ENCODE results near the gene ZNF630. TPM values are rescaled to one million over a fixed set of nuclear protein-coding genes. Genes with fewer than 3 reads are reported as not detected.

ZNF630 gene
- 2.2 and 2.9 TPM in 2 replicates for total RNA-seq (2021; fragmentation: NEBNext Ultra II Directional; extraction: Animal tissue kit (Norgen Biotek cat#: 25700))
- 0.67 and 0.72 TPM in 2 replicates for polyA plus RNA-seq (2011; rRNA removed)
- polyA plus RNA-seq (2011; cell fraction: cytosol; rRNA removed): 0.87 TPM
- polyA plus RNA-seq (2011; cell fraction: nucleus; rRNA removed): 0.93 TPM
- 0.87 to 2.0 TPM (median 1.1 TPM) in 4 replicates for polyA plus RNA-seq (2012, experiment 1 of 2)
- polyA plus RNA-seq (2012, experiment 2 of 2): 0.35 TPM
- 0.93 TPM for polyA plus RNA-seq (2013, experiment 1 of 2)
- 0.90 TPM for polyA plus RNA-seq (2013, experiment 2 of 2)
- polyA minus RNA-seq (2011; rRNA and poly(A)+ RNA removed): 1.0 and 2.2 TPM in 2 replicates
- polyA minus RNA-seq (2011; cell fraction: cytosol; rRNA and poly(A)+ RNA removed): 1.1 TPM
- polyA minus RNA-seq (2011; cell fraction: nucleus; rRNA and poly(A)+ RNA removed): 2.4 TPM
- long read RNA-seq, experiment 1: 0 reads
- long read RNA-seq, experiment 2: 0 reads

- Histone ChIP-seq H3K9ac (replicated peaks in 1 of 4; ENCODE audit: extremely low read depth in 1 of 4, low read depth in 3 of 4, low read length in 3 of 4) (peak within 1 kb of the TSS in 3 of 4 experiments; percentile 35 to 66 (median 54); a peak in 5 of 7 replicates), H2AK5ac (ENCODE audit: low read depth, low read length) (no peak within 1 kb of the TSS), H3K79me2 (ENCODE audit: control insufficient read depth in 1 of 2, insufficient read depth in 2 of 2, low read length in 2 of 2) (no peaks in the 10 kb centered on the region), H3K14ac (ENCODE audit: insufficient read length) (no peak within 1 kb of the TSS), H3K36me3 (ENCODE audit: control insufficient read depth in 2 of 4, insufficient read depth in 4 of 4, low read length in 3 of 4) (no peaks in the 10 kb centered on the region), H2BK5ac (ENCODE audit: low read depth, low read length) (peak within 1 kb of the TSS; percentile 24; the same call in 1 of the 2 replicates), H3K23ac (ENCODE audit: insufficient read length) (no peak within 1 kb of the TSS), H3K4me3 (ENCODE audit: extremely low read depth in 1 of 4, insufficient read depth in 2 of 4, low read depth in 3 of 4, low read length in 4 of 4) (peak within 1 kb of the TSS; percentile 60 to 91 (median 70)), H3K79me1 (ENCODE audit: low read depth, low read length) (no peaks in the 10 kb centered on the region), H3K18ac (ENCODE audit: extremely low read depth, low read length) (no peak within 1 kb of the TSS; the same call in none of the 2 replicates), H4K8ac (ENCODE audit: extremely low read depth, insufficient read depth, low read length) (peak within 1 kb of the TSS; percentile 76), H3K9me3 (ENCODE audit: insufficient read depth in 2 of 2, low read depth in 1 of 2, low read length in 1 of 2) (no peaks in the 10 kb centered on the region), H4K91ac (replicated peaks; ENCODE audit: insufficient read length, low read length) (no peak within 1 kb of the TSS), H3K4me2 (ENCODE audit: insufficient read depth in 1 of 2, low read depth in 2 of 2, low read length in 2 of 2) (peak within 1 kb of the TSS; percentile 28 to 85), H3K23me2 (ENCODE audit: low read depth, low read length) (peaks cover 3% of the 10 kb centered on the region; the same call in 1 of the 2 replicates), H2BK15ac (ENCODE audit: low read length) (no peak within 1 kb of the TSS), H3K4me1 (replicated peaks in 1 of 4; ENCODE audit: control insufficient read depth in 3 of 4, insufficient read depth in 4 of 4, low read length in 3 of 4) (no peaks in the 10 kb centered on the region; a peak in 1 of 7 replicates), H4K20me1 (replicated peaks in 1 of 2; ENCODE audit: control insufficient read depth in 1 of 2, insufficient read depth in 2 of 2, low read length in 2 of 2) (no peaks in the 10 kb centered on the region), H3K27ac (ENCODE audit: low read depth, low read length) (0 out of 2 replicates have a peak within 1 kb of the TSS, but pooled peaks have one; percentile 15), H2AFZ (ENCODE audit: low read length) (peak within 1 kb of the TSS; percentile 64; the same call in 1 of the 2 replicates), H2BK12ac (ENCODE audit: low read depth, low read length) (no peak within 1 kb of the TSS), H4K5ac (ENCODE audit: insufficient read length, low read depth, low read length) (no peak within 1 kb of the TSS), H3K56ac (replicated peaks; ENCODE audit: insufficient read length, low read depth, low read length) (no peak within 1 kb of the TSS), H2BK20ac (ENCODE audit: low read length) (no peak within 1 kb of the TSS), H3K4ac (replicated peaks; ENCODE audit: insufficient read length, low read depth, low read length) (no peak within 1 kb of the TSS), H2BK120ac (replicated peaks; ENCODE audit: low read depth, low read length) (no peak within 1 kb of the TSS), H3K27me3 (replicated peaks in 1 of 4; ENCODE audit: control insufficient read depth in 3 of 4, extremely low read depth in 1 of 4, insufficient read depth in 3 of 4, low read length in 3 of 4) (no peaks in the 10 kb centered on the region)
- peak in 1 of 2 experiments; percentile 72 for DNase-seq (ENCODE audit: low read depth in 1 of 2, low spot score in 2 of 2)
- no peak for FAIRE-seq
- 3% methylated on average over 29 of the region's 48 CpGs; no CpG with 5 or more reads in 1 of the 2 experiments for WGBS, 2 experiments (ENCODE audit: extremely low coverage in 1 of 2, insufficient coverage in 1 of 2, insufficient read length in 1 of 2, insufficient replicate concordance in 2 of 2, low coverage in 1 of 2, low lambda C conversion rate in 2 of 2, missing lambda C conversion rate in 1 of 2)
- CTCF ChIA-PET (ENCODE audit: partially characterized antibody): no interaction called here
- POLR2A ChIA-PET (ENCODE audit: partially characterized antibody): no interaction called here
- TF ChIP-seq CHD1 (IDR thresholded peaks at IDR 0.05; ENCODE audit: low read depth, low read length) (no peak), CHD2 (IDR thresholded peaks at IDR 0.05; ENCODE audit: low read length) (no peak), EZH2 (IDR thresholded peaks at IDR 0.05; ENCODE audit: low read depth, low read length, severe bottlenecking) (no peak), TBP (IDR thresholded peaks at IDR 0.05; ENCODE audit: low read depth, low read length) (0 out of 2 replicates have a peak, but pooled peaks have one; percentile 5), RFX5 (IDR thresholded peaks at IDR 0.05; ENCODE audit: borderline replicate concordance, low read depth, low read length) (no peak), SP1 (IDR thresholded peaks at IDR 0.05; ENCODE audit: low read depth, low read length) (peak; percentile 60; the same call in 1 of the 2 replicates), RNF2 (IDR thresholded peaks at IDR 0.05; ENCODE audit: borderline replicate concordance, low read depth, low read length, missing control alignments, poor library complexity, severe bottlenecking) (no peak), POU5F1 (IDR thresholded peaks at IDR 0.05; ENCODE audit: low read depth, low read length) (no peak), JUND (IDR thresholded peaks at IDR 0.05; ENCODE audit: low read length) (no peak), TAF1 (IDR thresholded peaks at IDR 0.05; ENCODE audit: low read depth, low read length) (peak; percentile 57; the same call in 1 of the 2 replicates)
Observed at GRCh38 chrX:48071064-48071985, at the start of gene ZNF630. TSS of gene ZNF630 (minus strand) at chrX:48071640. CDS start at chrX:48066886, 4,754 bp downstream.

Measured in H1 (cell line).